Rectal smooth muscle tissue (tissue), 1 donor: Measurements from ENCODE around the gene RIMBP3B.
"Not testable (repeated sequence)": the region's sequence is repeated elsewhere in the genome, so short reads cannot be mapped to it uniquely, and the experiment has no call there.

Source experiments
- H3K27ac ChIP-seq: one replicate; pipeline ENCODE4 v1.7.0; 2013; ENCODE audit warnings: low read depth, low read length, inconsistent platforms
- H3K27me3 ChIP-seq: one replicate; pipeline ENCODE4 v1.7.0; 2013; ENCODE audit warnings: low read length; ENCODE audit not compliant: control insufficient read depth, insufficient read depth
- H3K36me3 ChIP-seq: one replicate; pipeline ENCODE4 v1.7.0; 2013; ENCODE audit warnings: low read length; ENCODE audit not compliant: control insufficient read depth, insufficient read depth
- H3K4me1 ChIP-seq: one replicate; pipeline ENCODE4 v1.7.0; 2013; ENCODE audit warnings: low read length; ENCODE audit not compliant: control insufficient read depth, insufficient read depth
- H3K4me3 ChIP-seq: one replicate; pipeline ENCODE4 v1.7.0; 2013; ENCODE audit warnings: low read length
- H3K9ac ChIP-seq: one replicate; pipeline ENCODE4 v1.7.0; 2013; ENCODE audit warnings: low read length

Gene RIMBP3B

GRCh38 chr22:21383701-21384467 lies at the start of gene RIMBP3B:
Gene RIMBP3B, plus strand, starts transcription at chr22:21383751. Its CDS starts 108 bp downstream, at chr22:21383859.
- H3K27me3 ChIP-seq, H3K4me1 ChIP-seq, H3K27ac ChIP-seq, H3K36me3 ChIP-seq, H3K9ac ChIP-seq, H3K4me3 ChIP-seq: not testable (repeated sequence)

DNA sequence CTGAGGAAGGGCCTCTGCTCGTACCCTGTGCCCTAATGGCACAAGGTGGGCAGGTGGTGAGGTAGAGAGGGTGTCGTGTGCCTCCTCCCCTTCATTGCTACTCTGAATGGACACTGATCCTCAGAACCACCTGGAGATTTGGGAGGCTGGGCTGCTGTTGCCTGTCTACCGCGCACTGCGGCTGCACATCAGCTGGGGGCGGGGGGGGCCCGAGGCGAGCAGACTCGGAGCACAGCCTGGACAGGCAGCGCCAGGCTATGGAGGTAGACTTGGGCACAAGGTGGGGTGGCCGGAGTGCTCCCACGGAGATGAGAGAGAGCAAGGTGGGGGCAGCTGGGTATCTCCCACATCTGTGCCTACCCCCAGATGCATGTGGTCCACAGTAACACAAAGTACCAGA lies 26.0 kb upstream of the RIMBP3B start:
- H3K9ac ChIP-seq, H3K36me3 ChIP-seq, H3K27me3 ChIP-seq, H3K4me3 ChIP-seq, H3K4me1 ChIP-seq, H3K27ac ChIP-seq: not testable (repeated sequence)

DNA sequence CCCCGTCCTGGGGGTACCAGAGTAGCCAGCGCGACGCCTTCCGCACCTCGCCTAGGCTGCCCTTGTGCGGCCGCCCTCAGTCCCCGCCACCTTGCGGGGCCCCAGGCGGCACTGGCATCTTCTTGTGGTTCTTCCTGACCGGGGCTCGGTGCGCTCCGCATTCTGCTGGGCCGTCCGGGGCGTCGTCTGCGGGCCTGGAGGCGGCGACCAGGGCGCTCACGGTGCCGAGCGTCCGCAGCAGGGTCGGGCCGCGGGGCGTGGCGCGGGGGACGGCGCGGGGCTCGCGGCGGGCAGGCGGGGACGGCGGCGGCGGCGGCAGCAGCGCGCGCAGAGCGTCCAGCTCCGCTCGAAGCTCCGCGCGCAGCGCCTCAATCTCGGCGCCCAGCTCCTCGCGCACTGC lies 23.0 kb upstream of the RIMBP3B start:
- H3K36me3 ChIP-seq, H3K4me1 ChIP-seq, H3K27me3 ChIP-seq, H3K9ac ChIP-seq, H3K4me3 ChIP-seq, H3K27ac ChIP-seq: not testable (repeated sequence)

GRCh38 chr22:21362473-21362872 lies 21.1 kb upstream of the RIMBP3B start:
- H3K9ac ChIP-seq, H3K36me3 ChIP-seq, H3K4me3 ChIP-seq, H3K27ac ChIP-seq, H3K4me1 ChIP-seq, H3K27me3 ChIP-seq: not testable (repeated sequence)

DNA sequence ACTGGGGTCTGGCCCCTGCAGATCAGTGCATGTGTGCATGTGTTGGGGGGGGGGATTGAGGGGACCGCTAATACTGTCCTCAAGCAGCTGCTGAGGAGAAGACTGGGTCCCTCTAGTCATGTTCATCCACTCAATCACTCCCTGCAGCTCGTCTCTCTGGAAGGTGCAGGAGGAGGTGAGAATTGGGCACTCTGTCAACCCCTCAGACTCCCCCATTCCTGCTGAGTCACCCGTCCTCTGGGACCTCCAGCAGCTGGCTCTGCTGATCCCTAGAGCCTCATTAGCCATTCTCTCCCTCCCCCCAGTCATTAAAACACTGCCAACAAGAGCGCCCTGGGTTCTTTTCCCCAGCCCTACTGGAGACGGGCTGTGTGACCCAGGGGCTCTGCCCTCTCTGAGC lies 20.5 kb upstream of the RIMBP3B start:
- not testable (repeated sequence) for H3K36me3 ChIP-seq, H3K4me3 ChIP-seq, H3K27me3 ChIP-seq, H3K4me1 ChIP-seq, H3K27ac ChIP-seq, H3K9ac ChIP-seq

DNA sequence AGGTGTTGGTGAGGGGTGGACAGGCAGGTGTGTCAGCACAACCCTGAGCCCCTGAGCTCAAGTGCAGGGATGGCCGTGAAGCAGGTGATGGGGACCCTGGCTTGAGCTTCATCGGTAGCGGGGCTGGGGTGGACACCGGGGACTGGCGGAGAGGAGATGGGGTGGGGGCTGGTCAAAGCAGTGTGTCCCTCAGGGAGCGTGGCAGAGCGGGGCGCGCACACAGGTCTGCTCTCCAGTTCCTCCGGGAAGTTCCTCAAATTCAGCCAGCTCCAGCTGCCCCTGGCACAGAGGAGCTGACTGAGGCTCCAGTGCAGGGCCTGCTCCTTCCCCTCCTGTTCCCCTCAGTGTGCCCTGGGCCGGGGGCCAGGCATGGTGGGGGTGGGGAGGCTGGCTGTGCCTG lies 19.7 kb upstream of the RIMBP3B start:
- not testable (repeated sequence) for H3K4me1 ChIP-seq, H3K9ac ChIP-seq

GRCh38 chr22:21364362-21364761 lies 19.2 kb upstream of the RIMBP3B start:
- H3K4me3 ChIP-seq, H3K9ac ChIP-seq, H3K27me3 ChIP-seq, H3K27ac ChIP-seq, H3K36me3 ChIP-seq, H3K4me1 ChIP-seq: not testable (repeated sequence)

More for the DNA sequence above, 19.7 kb upstream of the RIMBP3B start:
- not testable (repeated sequence) for H3K27ac ChIP-seq, H3K4me3 ChIP-seq, H3K27me3 ChIP-seq, H3K36me3 ChIP-seq

GRCh38 chr22:21365337-21365736 lies 18.2 kb upstream of the RIMBP3B start:
- not testable (repeated sequence) for H3K4me1 ChIP-seq, H3K4me3 ChIP-seq, H3K36me3 ChIP-seq, H3K27ac ChIP-seq, H3K27me3 ChIP-seq, H3K9ac ChIP-seq

DNA sequence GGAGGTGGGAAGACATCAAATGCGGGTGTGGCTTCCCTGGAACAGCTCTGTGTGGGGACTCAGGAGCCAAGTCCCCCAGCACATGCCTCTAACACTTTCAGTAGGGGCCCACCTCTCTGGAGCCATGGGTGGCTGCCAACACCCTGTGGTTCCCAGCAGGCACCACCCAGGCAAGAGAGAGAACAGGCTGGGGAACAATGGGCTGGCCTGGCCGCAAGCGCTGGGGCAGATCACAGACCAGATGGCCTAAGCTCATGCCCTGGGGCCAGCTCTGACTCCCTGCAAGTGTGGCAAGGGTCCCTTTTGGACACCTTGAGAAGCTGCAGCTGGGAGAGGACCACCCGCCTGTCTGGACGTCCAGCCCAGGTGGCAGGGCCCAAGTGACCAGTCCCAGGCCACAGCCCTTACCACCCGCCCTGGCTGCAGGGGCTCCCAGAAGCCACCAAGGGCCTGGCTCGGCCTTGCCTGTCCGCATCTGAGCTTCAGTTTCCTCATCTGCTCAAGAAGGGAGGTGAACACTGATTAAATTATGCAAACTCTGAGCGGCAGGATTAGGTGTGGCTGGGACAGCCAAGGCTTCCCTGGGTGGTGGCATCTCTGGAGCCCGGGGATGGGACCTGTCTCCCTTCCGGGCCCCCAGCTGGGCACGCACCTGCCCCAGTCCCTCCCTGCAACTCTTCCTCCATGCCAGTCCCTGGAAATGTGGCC lies 14.8 kb upstream of the RIMBP3B start:
- H3K4me3 ChIP-seq, H3K4me1 ChIP-seq, H3K9ac ChIP-seq, H3K36me3 ChIP-seq, H3K27ac ChIP-seq, H3K27me3 ChIP-seq: not testable (repeated sequence)

DNA sequence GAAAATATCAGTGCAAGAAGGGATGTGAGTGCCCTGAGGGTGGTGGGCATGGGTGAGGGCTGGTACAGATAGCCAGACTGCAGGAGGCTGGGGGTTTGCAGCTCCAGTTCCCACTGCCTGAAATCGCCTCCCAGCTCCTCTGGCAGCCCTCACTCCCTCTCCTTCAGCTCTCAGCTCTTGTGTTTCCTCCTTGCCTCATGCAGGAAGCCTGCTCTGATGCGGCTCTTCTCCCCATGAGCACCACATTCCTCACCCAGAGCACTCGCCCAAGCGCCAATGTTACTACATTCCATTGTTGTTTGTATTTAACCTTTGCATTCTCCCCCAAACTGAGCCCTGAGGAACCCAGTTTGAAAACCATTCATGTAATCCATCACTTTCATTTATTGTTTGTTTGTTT lies 7.7 kb upstream of the RIMBP3B start:
- H3K4me1 ChIP-seq, H3K9ac ChIP-seq, H3K4me3 ChIP-seq, H3K36me3 ChIP-seq, H3K27me3 ChIP-seq, H3K27ac ChIP-seq: not testable (repeated sequence)

DNA sequence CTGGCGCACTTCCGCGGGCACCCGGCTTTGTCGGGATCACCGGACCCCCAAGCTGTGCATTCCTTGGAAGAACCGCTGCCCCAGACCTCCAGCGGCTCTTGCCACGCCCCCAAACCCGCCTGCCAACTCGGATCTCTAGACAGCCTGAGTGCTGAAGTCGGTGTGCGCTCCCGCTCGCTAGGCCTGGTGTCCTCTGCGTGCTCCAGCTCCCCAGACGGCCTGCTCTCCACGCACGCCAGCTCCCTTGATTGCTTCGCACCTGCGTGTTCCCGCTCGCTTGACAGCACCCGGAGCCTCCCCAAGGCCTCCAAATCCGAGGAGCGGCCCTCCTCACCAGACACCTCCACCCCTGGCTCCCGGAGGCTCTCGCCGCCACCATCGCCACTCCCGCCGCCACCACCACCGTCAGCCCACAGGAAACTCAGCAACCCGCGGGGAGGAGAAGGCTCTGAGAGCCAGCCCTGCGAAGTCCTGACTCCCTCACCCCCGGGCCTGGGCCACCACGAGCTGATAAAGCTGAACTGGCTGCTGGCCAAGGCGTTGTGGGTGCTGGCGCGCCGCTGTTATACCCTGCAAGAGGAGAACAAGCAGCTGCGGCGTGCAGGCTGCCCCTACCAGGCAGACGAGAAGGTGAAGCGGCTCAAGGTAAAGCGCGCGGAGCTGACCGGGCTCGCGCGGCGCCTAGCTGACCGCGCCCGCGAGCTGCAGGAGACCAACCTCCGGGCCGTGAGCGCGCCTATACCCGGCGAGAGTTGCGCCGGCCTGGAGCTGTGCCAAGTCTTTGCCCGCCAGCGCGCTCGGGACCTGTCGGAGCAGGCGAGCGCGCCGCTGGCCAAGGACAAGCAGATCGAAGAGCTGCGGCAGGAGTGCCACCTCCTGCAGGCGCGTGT lies 1.2 kb downstream of the RIMBP3B start:
- H3K4me1 ChIP-seq, H3K9ac ChIP-seq, H3K4me3 ChIP-seq, H3K27ac ChIP-seq, H3K36me3 ChIP-seq, H3K27me3 ChIP-seq: not testable (repeated sequence)

DNA sequence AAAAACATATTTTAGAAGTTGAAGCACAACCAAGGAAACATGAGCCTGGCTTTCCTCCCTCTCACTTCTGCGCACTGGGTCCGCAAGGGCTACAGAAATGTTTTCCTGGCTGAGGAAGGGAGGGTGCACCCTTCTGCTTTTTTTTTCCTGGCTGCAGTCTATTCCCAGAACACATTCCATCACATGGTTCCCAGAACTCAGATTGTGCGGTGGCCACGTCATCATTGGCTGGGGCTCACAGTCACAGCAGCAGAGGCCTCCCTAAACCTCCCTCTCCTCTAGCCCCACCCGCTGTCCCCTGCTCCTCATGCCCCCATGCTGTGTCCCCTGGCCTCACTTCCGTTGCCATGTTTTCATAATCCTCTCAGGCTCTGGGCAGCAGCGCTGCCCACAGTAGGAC lies 5.9 kb downstream of the RIMBP3B start:
- H3K27ac ChIP-seq, H3K4me3 ChIP-seq, H3K36me3 ChIP-seq, H3K4me1 ChIP-seq, H3K9ac ChIP-seq, H3K27me3 ChIP-seq: not testable (repeated sequence)
